Measurements from ENCODE around the gene MICAL2. TPM values are rescaled to one million over a fixed set of nuclear protein-coding genes. Genes with fewer than 3 reads are reported as not detected.

MICAL2 gene
- total and polyA plus RNA-seq, 2 of the 8 experiments (the other 6 are each of a cell fraction or from before 2014, with no cell fraction given): 1.3 to 4.1 TPM

DNA sequence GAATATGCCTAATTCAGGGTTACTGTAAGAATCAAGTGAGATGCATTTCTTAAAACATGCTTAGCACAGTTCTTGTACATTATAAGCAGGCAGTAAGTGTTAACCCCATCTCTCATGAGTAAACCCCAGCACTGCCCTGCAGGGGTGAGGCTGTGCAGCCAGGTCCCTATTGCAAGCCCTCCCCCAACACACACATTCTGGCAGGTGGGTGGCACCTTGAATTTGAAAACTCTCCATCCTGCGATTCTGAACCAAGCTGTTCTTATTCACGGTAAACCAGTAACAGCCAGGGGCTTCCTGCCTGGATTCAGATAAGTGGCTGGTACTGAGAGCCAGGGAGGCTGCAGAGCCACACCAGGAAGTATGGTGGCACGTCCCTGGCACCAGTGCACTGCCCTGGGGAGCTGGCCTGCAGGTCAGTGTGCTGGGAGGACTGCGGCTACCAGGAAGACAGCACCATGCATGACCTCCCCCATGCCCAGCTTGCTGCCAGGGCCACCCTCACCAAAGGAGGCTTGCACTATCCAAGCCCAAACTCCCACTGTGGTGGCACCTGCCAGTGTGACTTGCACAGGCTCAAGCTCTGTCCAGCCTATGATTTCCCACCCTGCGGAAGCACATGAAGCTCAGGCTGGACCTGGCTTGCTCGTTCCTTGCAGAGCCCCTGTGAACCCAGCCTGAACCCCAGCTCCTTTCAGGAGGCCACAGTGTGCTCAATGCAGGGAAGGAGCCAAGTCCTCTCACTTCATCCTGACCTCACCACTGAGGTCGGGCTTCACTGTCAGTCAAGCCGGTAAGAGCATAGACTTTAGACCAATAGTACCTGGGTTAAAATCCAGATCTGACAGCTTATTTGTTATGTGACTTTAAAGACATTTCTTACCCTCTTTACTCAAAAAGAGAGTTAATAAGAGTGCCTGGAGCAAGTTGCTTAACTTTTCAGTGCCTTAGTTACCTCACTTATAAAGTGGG lies 88.1 kb downstream of the MICAL2 start (continued):
- TF ChIP-seq CTCF (IDR thresholded peaks at IDR 0.05; ENCODE audit: control extremely low read depth in 1 of 3, insufficient read depth in 1 of 3, low read depth in 1 of 3, low read length in 3 of 3): no peak

All from H1 (cell line).